ENCODE measurements around the gene SLC25A53.

SLC25A53 gene

GRCh38 chrX:104156630-104157529 lies at the start of gene SLC25A53 (continued):
- TF ChIP-seq ZNF239 (tag by site-specific recombination; IDR thresholded peaks at IDR 0.05) = peak; percentile 71; the same call in 1 of the 2 replicates
- TF ChIP-seq TRIM28 (IDR thresholded peaks at IDR 0.05; ENCODE audit: borderline replicate concordance, low read length) = peak; percentile 97
- TF ChIP-seq ZNF398 (tag by site-specific recombination; IDR thresholded peaks at IDR 0.05) = no peak
- peak; percentile 13; the same call in 1 of the 2 replicates for TF ChIP-seq ZFP3 (tag by site-specific recombination; IDR thresholded peaks at IDR 0.05; ENCODE audit: low read depth)
- TF ChIP-seq ZNF133 (tag by site-specific recombination; IDR thresholded peaks at IDR 0.05) = 0 out of 2 replicates have a peak, but pooled peaks have one; percentile 30
- peak; percentile 73 for TF ChIP-seq REST (tag by site-specific recombination; IDR thresholded peaks at IDR 0.05)
- TF ChIP-seq ZNF274 (IDR thresholded peaks at IDR 0.05; ENCODE audit: low read length) = no peak
- no peak for TF ChIP-seq ZNF274 (tag by site-specific recombination; IDR thresholded peaks at IDR 0.05; ENCODE audit: borderline replicate concordance)
- TF ChIP-seq ZNF514 (tag by site-specific recombination; IDR thresholded peaks at IDR 0.05) = no peak
- TF ChIP-seq ZSCAN4 (tag by site-specific recombination; IDR thresholded peaks at IDR 0.05) = peak; percentile 65; the same call in 1 of the 2 replicates
- TF ChIP-seq ZNF791 (tag by site-specific recombination; IDR thresholded peaks at IDR 0.05) = no peak
- peak; percentile 80; the same call in 1 of the 2 replicates for TF ChIP-seq PRDM1 (tag by site-specific recombination; IDR thresholded peaks at IDR 0.05)
- peak; percentile 81; the same call in 1 of the 2 replicates for TF ChIP-seq ZBTB8A (tag by site-specific recombination; IDR thresholded peaks at IDR 0.05)
- TF ChIP-seq ZBTB21 (tag by site-specific recombination; IDR thresholded peaks at IDR 0.05) = peak; percentile 76
- no peak for TF ChIP-seq ZNF155 (tag by site-specific recombination; IDR thresholded peaks at IDR 0.05)
- TF ChIP-seq HOXC10 (CRISPR knock-in tag; IDR thresholded peaks at IDR 0.05) = no peak
- TF ChIP-seq RBAK (tag by site-specific recombination; IDR thresholded peaks at IDR 0.05) = no peak
- 0 out of 2 replicates have a peak, but pooled peaks have one; percentile 21 for TF ChIP-seq ZNF266 (tag by site-specific recombination; IDR thresholded peaks at IDR 0.05; ENCODE audit: low read depth)
- TF ChIP-seq ZBTB48 (tag by site-specific recombination; IDR thresholded peaks at IDR 0.05) = peak; percentile 75
- no peak for TF ChIP-seq ZNF184 (tag by site-specific recombination; IDR thresholded peaks at IDR 0.05)
- peak; percentile 82 for TF ChIP-seq ZNF664 (tag by site-specific recombination; IDR thresholded peaks at IDR 0.05)
- TF ChIP-seq ZNF112 (tag by site-specific recombination; IDR thresholded peaks at IDR 0.05) = no peak
- peak; percentile 92 for TF ChIP-seq ZNF24 (tag by site-specific recombination; IDR thresholded peaks at IDR 0.05)
- no peak for TF ChIP-seq ZSCAN16 (tag by site-specific recombination; IDR thresholded peaks at IDR 0.05)
- TF ChIP-seq ZNF211 (tag by site-specific recombination; IDR thresholded peaks at IDR 0.05; ENCODE audit: low read depth) = no peak
- peak; percentile 48; the same call in 1 of the 2 replicates for TF ChIP-seq TCF7L2 (IDR thresholded peaks at IDR 0.05; ENCODE audit: borderline replicate concordance, low read depth, low read length)
- TF ChIP-seq ZNF670 (tag by site-specific recombination; IDR thresholded peaks at IDR 0.05; ENCODE audit: low read depth) = no peak
- TF ChIP-seq ZFP41 (tag by site-specific recombination; IDR thresholded peaks at IDR 0.05; ENCODE audit: borderline replicate concordance) = 0 out of 2 replicates have a peak, but pooled peaks have one; percentile 30
- TF ChIP-seq ZNF404 (tag by site-specific recombination; IDR thresholded peaks at IDR 0.05) = no peak
- TF ChIP-seq ZBTB7A (tag by site-specific recombination; IDR thresholded peaks at IDR 0.05; ENCODE audit: low read depth) = 0 out of 2 replicates have a peak, but pooled peaks have one; percentile 70
- peak; percentile 80 for TF ChIP-seq ZNF146 (tag by site-specific recombination; IDR thresholded peaks at IDR 0.05)
- TF ChIP-seq ZNF704 (tag by site-specific recombination; IDR thresholded peaks at IDR 0.05) = no peak
- TF ChIP-seq ZNF629 (tag by site-specific recombination; IDR thresholded peaks at IDR 0.05) = peak; percentile 89
- no peak for TF ChIP-seq ZNF555 (tag by site-specific recombination; conservative IDR thresholded peaks at IDR 0.05)

All from HEK293 (cell line).